Measurements from ENCODE around the gene AP1S2.
A peak's percentile ranks its signal among the peaks of the same experiment; 100 is the strongest.

AP1S2 gene

GRCh38 chrX:15856636-15857035, 2.0 kb upstream of the AP1S2 start:
- DNase-seq (ENCODE audit: insufficient read length, low spot score) (no peak), FAIRE-seq (peak; percentile 20)
- TF ChIP-seq POLR2AphosphoS5 (IDR thresholded peaks at IDR 0.05; ENCODE audit: low read depth, low read length) (no peak), TAF1 (IDR thresholded peaks at IDR 0.05; ENCODE audit: low read depth, low read length) (no peak), POLR2A (IDR thresholded peaks at IDR 0.05; ENCODE audit: low read depth, low read length) (no peak), PAX5 (IDR thresholded peaks at IDR 0.05; ENCODE audit: insufficient read depth, low read length, severe bottlenecking) (no peak), SPI1 (IDR thresholded peaks at IDR 0.05; ENCODE audit: low read depth, low read length) (no peak), POU2F2 (IDR thresholded peaks at IDR 0.05; ENCODE audit: low read depth, low read length) (no peak)

- DNase-seq (ENCODE audit: insufficient read length, low spot score) (no peak), FAIRE-seq (peak; percentile 52)
- no peak for TF ChIP-seq SPI1 (IDR thresholded peaks at IDR 0.05; ENCODE audit: low read depth, low read length)
- no peak for TF ChIP-seq POLR2AphosphoS5 (IDR thresholded peaks at IDR 0.05; ENCODE audit: low read depth, low read length)
- no peak for TF ChIP-seq POLR2A (IDR thresholded peaks at IDR 0.05; ENCODE audit: low read depth, low read length)
- TF ChIP-seq TAF1 (IDR thresholded peaks at IDR 0.05; ENCODE audit: low read depth, low read length), result no peak
- no peak for TF ChIP-seq POU2F2 (IDR thresholded peaks at IDR 0.05; ENCODE audit: low read depth, low read length)
Observed at GRCh38 chrX:15856222-15856587, 1.6 kb upstream of the AP1S2 start.

GRCh38 chrX:15855568-15856221, 1.1 kb upstream of the AP1S2 start:
- TF ChIP-seq SPI1 (IDR thresholded peaks at IDR 0.05; ENCODE audit: low read depth, low read length), result no peak
- no peak for TF ChIP-seq POU2F2 (IDR thresholded peaks at IDR 0.05; ENCODE audit: low read depth, low read length)
- no peak for TF ChIP-seq POLR2AphosphoS5 (IDR thresholded peaks at IDR 0.05; ENCODE audit: low read depth, low read length)
- TF ChIP-seq TAF1 (IDR thresholded peaks at IDR 0.05; ENCODE audit: low read depth, low read length), result no peak
- TF ChIP-seq POLR2A (IDR thresholded peaks at IDR 0.05; ENCODE audit: low read depth, low read length), result no peak
- no peak for TF ChIP-seq PAX5 (IDR thresholded peaks at IDR 0.05; ENCODE audit: insufficient read depth, low read length, severe bottlenecking)
- no peak for DNase-seq (ENCODE audit: insufficient read length, low spot score)
- FAIRE-seq, result no peak

DNA sequence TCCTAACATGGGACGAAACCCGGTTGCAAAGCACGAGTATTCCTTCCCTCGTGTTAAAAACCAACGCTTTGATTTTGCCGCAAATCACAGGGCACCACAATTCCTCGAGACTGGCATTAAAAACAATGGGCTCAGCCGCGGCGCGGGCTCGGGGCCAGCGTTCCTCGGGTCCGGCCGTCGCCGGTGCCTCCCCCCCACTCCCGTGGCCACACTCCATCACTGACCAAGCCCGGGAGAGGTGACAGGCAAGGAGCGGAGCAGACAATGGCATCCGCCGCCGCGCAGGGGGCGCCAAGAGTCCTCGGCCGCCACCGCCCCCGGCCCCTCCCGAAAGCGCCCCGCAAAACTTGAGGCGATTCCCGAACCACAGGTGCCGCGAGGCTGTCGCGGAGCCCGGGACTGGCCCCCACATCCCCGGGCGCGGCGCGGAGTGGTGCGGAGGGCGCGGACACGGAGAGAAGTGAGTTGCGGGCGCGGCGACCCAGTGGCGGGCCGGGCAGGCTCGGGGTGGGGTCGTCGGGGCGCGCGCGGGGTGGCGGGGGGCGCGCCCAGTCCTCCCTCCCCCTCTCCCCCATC, 445 bp downstream of the AP1S2 start:
- DNase-seq (ENCODE audit: insufficient read length, low spot score) (no peak), FAIRE-seq (peak; percentile 89)
- no peak for TF ChIP-seq POU2F2 (IDR thresholded peaks at IDR 0.05; ENCODE audit: low read depth, low read length)
- TF ChIP-seq TAF1 (IDR thresholded peaks at IDR 0.05; ENCODE audit: low read depth, low read length), result no peak

GRCh38 chrX:15853586-15854079, 980 bp downstream of the AP1S2 start:
- TF ChIP-seq SPI1 (IDR thresholded peaks at IDR 0.05; ENCODE audit: low read depth, low read length) (no peak), POLR2AphosphoS5 (IDR thresholded peaks at IDR 0.05; ENCODE audit: low read depth, low read length) (no peak), POLR2A (IDR thresholded peaks at IDR 0.05; ENCODE audit: low read depth, low read length) (no peak)
- DNase-seq (ENCODE audit: insufficient read length, low spot score) (no peak), FAIRE-seq (no peak)

DNA sequence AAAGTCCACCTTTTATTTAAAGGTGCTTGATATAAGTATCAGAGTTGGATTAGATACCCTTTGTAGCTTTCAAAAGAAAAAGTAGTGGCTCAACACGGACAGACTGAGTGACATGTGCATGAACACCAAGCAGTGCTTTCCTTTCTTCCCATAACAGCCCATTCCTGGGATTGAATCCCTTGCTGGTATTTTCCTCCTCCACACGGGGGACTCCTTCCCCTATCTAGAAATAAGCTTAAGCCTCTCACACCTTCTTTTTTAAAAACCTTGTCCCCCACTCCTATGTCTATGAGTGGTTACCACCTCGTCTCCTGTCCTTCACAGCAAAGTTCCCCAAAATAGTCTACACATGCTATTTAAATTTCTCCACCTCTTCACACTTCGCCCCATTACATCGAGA, 5.1 kb downstream of the AP1S2 start:
- no peak for DNase-seq (ENCODE audit: insufficient read length, low spot score)
- FAIRE-seq, result no peak
- TF ChIP-seq POLR2AphosphoS5 (IDR thresholded peaks at IDR 0.05; ENCODE audit: low read depth, low read length) (no peak), PAX5 (IDR thresholded peaks at IDR 0.05; ENCODE audit: insufficient read depth, low read length, severe bottlenecking) (no peak), SPI1 (IDR thresholded peaks at IDR 0.05; ENCODE audit: low read depth, low read length) (no peak), TAF1 (IDR thresholded peaks at IDR 0.05; ENCODE audit: low read depth, low read length) (no peak), POU2F2 (IDR thresholded peaks at IDR 0.05; ENCODE audit: low read depth, low read length) (no peak), POLR2A (IDR thresholded peaks at IDR 0.05; ENCODE audit: low read depth, low read length) (no peak)

DNA sequence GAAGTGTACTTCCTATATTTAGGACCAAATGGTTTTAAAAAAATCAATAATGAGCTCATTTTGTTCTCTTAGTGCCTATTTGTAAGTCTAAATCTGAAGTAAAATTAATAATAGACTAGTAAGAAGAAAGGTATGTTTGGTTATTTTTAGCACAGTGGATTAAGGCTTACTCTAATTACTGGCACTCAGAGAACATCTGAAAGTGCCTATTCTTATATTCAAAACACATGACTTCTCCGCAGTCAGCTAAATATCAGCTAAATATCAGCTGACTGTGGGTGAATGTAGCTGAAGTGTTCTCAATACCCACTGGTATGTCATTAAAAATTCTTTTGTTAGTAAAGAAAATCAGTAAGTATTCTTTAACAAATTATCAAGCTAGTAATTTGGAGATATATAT, 6.0 kb downstream of the AP1S2 start:
- no peak for TF ChIP-seq POLR2AphosphoS5 (IDR thresholded peaks at IDR 0.05; ENCODE audit: low read depth, low read length)
- no peak for TF ChIP-seq PAX5 (IDR thresholded peaks at IDR 0.05; ENCODE audit: insufficient read depth, low read length, severe bottlenecking)
- no peak for TF ChIP-seq POU2F2 (IDR thresholded peaks at IDR 0.05; ENCODE audit: low read depth, low read length)
- TF ChIP-seq POLR2A (IDR thresholded peaks at IDR 0.05; ENCODE audit: low read depth, low read length), result no peak
- TF ChIP-seq TAF1 (IDR thresholded peaks at IDR 0.05; ENCODE audit: low read depth, low read length), result no peak
- TF ChIP-seq SPI1 (IDR thresholded peaks at IDR 0.05; ENCODE audit: low read depth, low read length), result no peak
- FAIRE-seq (no peak), DNase-seq (ENCODE audit: insufficient read length, low spot score) (no peak)

DNA sequence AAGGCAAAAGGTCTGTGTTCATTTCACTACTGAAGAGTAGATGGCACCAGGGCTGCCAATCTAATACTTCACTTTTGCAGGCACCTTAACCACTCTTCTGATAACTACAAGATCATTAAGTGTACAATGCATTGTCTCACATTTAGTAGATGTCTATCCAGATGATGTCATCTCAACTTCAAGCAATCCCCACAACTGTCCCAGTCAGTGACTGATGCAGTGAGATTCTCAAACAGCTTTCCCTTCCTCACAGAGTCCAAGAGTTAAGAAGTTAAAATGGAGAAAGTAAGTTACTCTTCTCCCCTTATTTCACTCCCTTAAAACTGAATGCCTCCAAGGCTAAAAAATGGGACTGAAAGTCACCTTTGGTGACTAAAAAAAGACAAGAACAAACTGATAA, 10.7 kb downstream of the AP1S2 start:
- FAIRE-seq, result no peak
- no peak for DNase-seq (ENCODE audit: insufficient read length, low spot score)
- TF ChIP-seq SPI1 (IDR thresholded peaks at IDR 0.05; ENCODE audit: low read depth, low read length) (no peak), POU2F2 (IDR thresholded peaks at IDR 0.05; ENCODE audit: low read depth, low read length) (no peak), TAF1 (IDR thresholded peaks at IDR 0.05; ENCODE audit: low read depth, low read length) (no peak), POLR2AphosphoS5 (IDR thresholded peaks at IDR 0.05; ENCODE audit: low read depth, low read length) (no peak), PAX5 (IDR thresholded peaks at IDR 0.05; ENCODE audit: insufficient read depth, low read length, severe bottlenecking) (no peak), POLR2A (IDR thresholded peaks at IDR 0.05; ENCODE audit: low read depth, low read length) (no peak)

GRCh38 chrX:15841853-15842516, 12.6 kb downstream of the AP1S2 start:
- no peak for FAIRE-seq
- no peak for DNase-seq (ENCODE audit: insufficient read length, low spot score)
- TF ChIP-seq SPI1 (IDR thresholded peaks at IDR 0.05; ENCODE audit: low read depth, low read length), result no peak
- no peak for TF ChIP-seq POLR2A (IDR thresholded peaks at IDR 0.05; ENCODE audit: low read depth, low read length)
- no peak for TF ChIP-seq TAF1 (IDR thresholded peaks at IDR 0.05; ENCODE audit: low read depth, low read length)
- TF ChIP-seq PAX5 (IDR thresholded peaks at IDR 0.05; ENCODE audit: insufficient read depth, low read length, severe bottlenecking), result no peak
- TF ChIP-seq POU2F2 (IDR thresholded peaks at IDR 0.05; ENCODE audit: low read depth, low read length), result no peak
- no peak for TF ChIP-seq POLR2AphosphoS5 (IDR thresholded peaks at IDR 0.05; ENCODE audit: low read depth, low read length)
